ENCODE results near the gene SORBS2. TPM values are rescaled to one million over a fixed set of nuclear protein-coding genes. Genes with fewer than 3 reads are reported as not detected.

Gene SORBS2
- total RNA-seq, 4 donors from 2014 or later: 21.5 to 118 (median 29.5) TPM

DNA sequence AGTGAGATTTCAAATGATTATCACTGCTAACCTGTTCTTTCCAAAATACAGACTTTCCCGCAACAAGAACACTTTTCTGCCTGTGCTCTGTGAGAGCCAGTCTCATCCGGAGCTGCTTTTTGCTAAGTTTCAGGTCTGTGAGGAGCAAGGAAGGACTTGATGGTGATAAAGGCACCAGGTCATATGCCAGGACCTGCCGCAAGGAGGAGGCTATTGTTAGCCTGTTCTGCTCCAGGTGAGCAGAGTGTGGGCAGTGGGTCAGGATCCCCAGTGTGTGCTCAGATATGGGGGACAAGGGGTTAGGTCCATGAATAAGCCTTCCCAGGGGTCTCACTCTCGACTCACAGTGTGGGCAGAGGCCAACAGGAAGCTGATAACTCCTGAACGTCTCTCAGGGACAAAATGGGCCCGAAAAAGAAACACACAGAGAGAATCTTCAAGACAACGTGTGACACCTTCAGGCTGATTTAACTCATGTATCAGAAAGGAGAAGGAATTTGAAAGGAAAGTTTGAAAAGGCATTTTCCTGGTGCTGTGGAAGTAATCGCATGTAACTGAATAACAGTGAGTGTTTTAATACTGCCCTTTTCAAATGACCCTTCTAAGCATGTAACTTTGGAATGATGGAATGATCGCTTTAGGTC is 219.0 kb downstream of the SORBS2 start:
- TF ChIP-seq, protein P1, sequence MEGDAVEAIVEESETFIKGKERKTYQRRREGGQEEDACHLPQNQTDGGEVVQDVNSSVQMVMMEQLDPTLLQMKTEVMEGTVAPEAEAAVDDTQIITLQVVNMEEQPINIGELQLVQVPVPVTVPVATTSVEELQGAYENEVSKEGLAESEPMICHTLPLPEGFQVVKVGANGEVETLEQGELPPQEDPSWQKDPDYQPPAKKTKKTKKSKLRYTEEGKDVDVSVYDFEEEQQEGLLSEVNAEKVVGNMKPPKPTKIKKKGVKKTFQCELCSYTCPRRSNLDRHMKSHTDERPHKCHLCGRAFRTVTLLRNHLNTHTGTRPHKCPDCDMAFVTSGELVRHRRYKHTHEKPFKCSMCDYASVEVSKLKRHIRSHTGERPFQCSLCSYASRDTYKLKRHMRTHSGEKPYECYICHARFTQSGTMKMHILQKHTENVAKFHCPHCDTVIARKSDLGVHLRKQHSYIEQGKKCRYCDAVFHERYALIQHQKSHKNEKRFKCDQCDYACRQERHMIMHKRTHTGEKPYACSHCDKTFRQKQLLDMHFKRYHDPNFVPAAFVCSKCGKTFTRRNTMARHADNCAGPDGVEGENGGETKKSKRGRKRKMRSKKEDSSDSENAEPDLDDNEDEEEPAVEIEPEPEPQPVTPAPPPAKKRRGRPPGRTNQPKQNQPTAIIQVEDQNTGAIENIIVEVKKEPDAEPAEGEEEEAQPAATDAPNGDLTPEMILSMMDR (IDR thresholded peaks at IDR 0.05): peak in 2 of 4 experiments; percentile 17 to 40
- no peak for TF ChIP-seq POLR2A (IDR thresholded peaks at IDR 0.05)
- Histone ChIP-seq H3K27ac (peak overlapping the region; percentile 56 to 76), H3K27me3 (no peaks in the 10 kb centered on the region), H3K4me1 (no peaks in the 10 kb centered on the region), H3K4me3 (no peak overlapping the region), H3K36me3 (no peaks in the 10 kb centered on the region), H3K9me3 (no peaks in the 10 kb centered on the region)
- intact Hi-C loops (cut with DNase I; ENCODE audit: low total_unique reads): no loop called here
- DNase-seq: no peak

DNA sequence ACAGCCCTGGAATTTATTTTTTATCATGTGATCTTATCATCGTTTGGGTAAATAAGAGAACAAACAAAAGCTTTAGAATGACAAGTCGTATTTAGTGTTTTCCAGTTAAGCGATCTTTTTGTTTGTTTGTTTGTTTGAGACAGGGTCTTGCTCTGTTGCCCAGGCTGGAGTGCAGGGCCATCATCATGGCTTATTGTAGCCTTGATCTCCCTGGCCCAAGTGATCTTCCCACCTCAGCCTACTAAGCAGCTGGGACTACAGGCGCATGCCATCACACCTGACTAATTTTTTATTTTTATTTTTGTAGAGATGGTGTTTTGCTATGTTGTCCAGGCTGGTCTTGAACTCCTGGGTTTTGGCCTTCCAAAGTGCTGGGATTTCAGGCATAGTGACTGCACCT is 219.6 kb downstream of the SORBS2 start:
- Histone ChIP-seq H3K27ac (peak overlapping the region; percentile 56 to 76), H3K4me3 (no peak overlapping the region), H3K36me3 (no peaks in the 10 kb centered on the region), H3K9me3 (no peaks in the 10 kb centered on the region), H3K4me1 (no peaks in the 10 kb centered on the region), H3K27me3 (no peaks in the 10 kb centered on the region)
- intact Hi-C loops (cut with DNase I; ENCODE audit: low total_unique reads): no loop called here
- no peak for DNase-seq
- TF ChIP-seq, protein P1 (IDR thresholded peaks at IDR 0.05): no peak
- TF ChIP-seq POLR2A (IDR thresholded peaks at IDR 0.05): no peak

DNA sequence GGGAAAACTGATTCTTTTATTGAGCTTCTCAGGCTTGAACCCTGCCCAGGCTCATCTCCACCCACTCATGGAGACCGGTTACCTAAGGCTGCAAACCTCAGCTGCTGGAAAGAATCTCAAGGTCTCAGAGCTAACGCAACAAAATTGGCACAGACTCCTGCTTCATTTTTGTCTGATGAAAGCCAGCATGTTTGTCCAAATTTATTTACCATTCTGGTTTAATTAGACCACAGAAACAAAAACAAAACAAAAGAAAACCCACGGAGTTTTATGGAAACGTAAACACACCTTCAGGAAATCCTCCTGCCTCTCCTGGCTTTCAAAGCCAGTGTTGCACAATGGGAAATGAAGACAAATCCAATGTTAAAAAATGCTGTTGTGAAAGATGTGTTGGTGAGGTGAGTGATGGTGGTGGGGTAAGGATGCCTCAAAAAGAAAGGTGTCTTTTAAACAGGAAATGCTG is 220.3 kb downstream of the SORBS2 start:
- TF ChIP-seq POLR2A (IDR thresholded peaks at IDR 0.05): no peak
- TF ChIP-seq, protein P1 (IDR thresholded peaks at IDR 0.05): no peak
- DNase-seq: no peak
- no peak overlapping the region for H3K4me3 ChIP-seq
- intact Hi-C loops (cut with DNase I; ENCODE audit: low total_unique reads): no loop called here
- H3K9me3 ChIP-seq: no peaks in the 10 kb centered on the region
- peak overlapping the region; percentile 56 to 76 for H3K27ac ChIP-seq
- H3K36me3 ChIP-seq: no peaks in the 10 kb centered on the region
- H3K27me3 ChIP-seq: no peaks in the 10 kb centered on the region
- H3K4me1 ChIP-seq: no peaks in the 10 kb centered on the region

DNA sequence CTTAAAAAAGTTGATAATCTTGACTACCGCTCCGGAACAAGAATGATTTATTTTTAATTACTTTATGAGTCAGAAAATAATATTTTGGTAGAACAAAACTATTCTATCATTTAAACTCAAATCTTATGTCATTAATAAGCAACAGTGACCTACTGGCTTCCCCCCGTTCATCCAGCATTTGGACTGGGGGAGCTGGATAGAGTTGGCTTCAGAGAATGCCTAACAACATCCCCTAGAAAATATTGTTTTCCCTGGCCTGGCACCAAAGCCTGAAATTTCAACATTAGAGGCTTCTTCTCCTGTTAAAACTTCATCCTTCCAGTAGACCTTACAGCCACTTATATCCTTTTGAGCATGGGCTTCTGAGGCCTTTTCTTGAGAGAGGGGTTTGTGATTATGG is 221.0 kb downstream of the SORBS2 start:
- Histone ChIP-seq H3K4me1 (no peaks in the 10 kb centered on the region), H3K27me3 (no peaks in the 10 kb centered on the region), H3K27ac (peak overlapping the region; percentile 56 to 76), H3K9me3 (no peaks in the 10 kb centered on the region), H3K36me3 (no peaks in the 10 kb centered on the region), H3K4me3 (no peak overlapping the region)
- intact Hi-C loops (cut with DNase I; ENCODE audit: low total_unique reads): no loop called here
- DNase-seq: peak in 1 of 2 donors; percentile 41
- TF ChIP-seq, protein P1 (IDR thresholded peaks at IDR 0.05): no peak
- TF ChIP-seq POLR2A (IDR thresholded peaks at IDR 0.05): no peak

DNA sequence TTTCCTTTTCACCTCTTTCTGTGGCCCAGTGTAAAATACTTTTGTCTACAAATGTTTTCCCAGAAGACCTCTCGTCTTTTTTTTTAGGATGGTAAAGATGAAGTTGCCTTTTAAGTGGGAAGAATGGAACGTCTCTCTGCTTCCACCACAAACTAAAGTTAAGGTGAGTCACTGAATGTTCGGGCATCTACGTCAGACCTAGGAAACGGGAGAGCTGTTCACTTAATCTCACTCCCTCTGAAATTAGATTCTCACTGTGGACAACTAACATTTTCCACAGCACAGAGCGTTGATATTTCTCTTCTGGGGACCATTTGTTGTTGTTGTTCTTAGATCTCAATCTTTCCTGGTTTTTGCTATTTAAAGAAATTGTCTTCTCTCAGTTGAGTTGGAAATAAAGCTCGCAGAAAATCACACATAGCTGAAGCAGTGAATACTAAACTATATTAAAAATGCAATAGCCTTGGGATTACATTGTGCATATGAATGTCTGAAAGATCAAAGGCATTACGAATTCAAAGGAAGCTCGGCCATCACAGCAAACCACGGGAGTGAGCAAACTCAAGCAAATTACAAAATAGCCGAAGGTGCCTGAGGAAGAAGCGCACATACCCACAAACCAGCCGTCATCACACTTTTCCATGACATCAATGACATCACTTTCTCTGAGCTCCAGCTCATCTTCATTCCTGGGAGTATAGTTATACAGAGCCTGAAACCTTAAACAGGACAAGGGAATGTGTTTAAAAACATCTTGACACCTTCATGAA is 222.7 kb downstream of the SORBS2 start:
- no peaks in the 10 kb centered on the region for H3K27me3 ChIP-seq
- H3K4me1 ChIP-seq: no peaks in the 10 kb centered on the region
- H3K9me3 ChIP-seq: no peaks in the 10 kb centered on the region
- peak overlapping the region; percentile 76 to 78 for H3K27ac ChIP-seq
- TF ChIP-seq, protein P1 (IDR thresholded peaks at IDR 0.05): no peak
- no peak for TF ChIP-seq POLR2A (IDR thresholded peaks at IDR 0.05)
- H3K36me3 ChIP-seq: no peaks in the 10 kb centered on the region
- intact Hi-C loops (cut with DNase I; ENCODE audit: low total_unique reads): no loop called here
- H3K4me3 ChIP-seq: no peak overlapping the region
- DNase-seq: peak in 1 of 2 donors; percentile 50

Data from uterus (tissue), 4 donors.